ENCODE measurements around the gene NPIPB6. TPM values are rescaled to one million over a fixed set of nuclear protein-coding genes. Genes with fewer than 3 reads are reported as not detected.
A peak's percentile ranks its signal among the peaks of the same experiment; 100 is the strongest.

NPIPB6 gene
- total RNA-seq, 1 experiment from 2014 or later: 2.6 TPM

DNA sequence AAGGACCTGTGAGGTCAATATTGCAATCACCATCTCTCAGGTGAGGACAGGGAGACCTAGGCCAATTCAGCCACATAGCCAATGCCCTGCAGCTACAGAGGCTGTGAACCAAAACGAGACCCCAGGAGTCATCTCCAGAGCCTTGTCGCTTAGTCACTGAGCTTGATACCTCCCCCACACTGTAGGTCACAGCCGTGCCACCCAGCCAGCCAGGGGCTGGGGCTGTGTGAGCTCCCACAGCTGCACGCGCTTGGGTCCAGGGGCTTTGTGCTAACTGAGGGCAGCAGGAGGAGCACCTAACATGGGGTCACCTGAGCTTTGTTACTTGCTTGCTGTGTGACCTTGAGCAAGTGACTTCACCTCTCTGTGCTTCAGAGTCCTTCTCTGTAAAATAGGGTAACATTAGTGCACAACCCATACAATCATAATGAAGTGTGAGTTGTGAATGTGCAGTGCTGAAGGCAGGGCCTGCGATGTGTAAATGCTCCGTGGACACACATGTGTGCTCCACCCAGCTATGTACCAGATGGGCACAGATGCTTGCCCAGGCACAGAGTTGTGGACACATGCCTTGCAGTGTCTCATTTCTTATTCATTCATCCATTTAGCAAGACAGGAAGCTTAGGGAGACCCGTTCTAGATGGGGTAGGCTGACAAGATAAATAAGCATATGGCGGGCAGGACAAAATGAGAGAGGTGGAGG, 45.1 kb downstream of the NPIPB6 start:
- BruUV-seq (replicated peaks): no TSS peak
- Histone ChIP-seq H3K36me3 (ENCODE audit: insufficient read depth, low read length, poor library complexity, severe bottlenecking) (peaks cover 4% of the 10 kb centered on the region), H3K4me1 (ENCODE audit: insufficient read depth, low read length, poor library complexity, severe bottlenecking) (no peaks in the 10 kb centered on the region), H3K4me3 (ENCODE audit: low read depth, low read length, poor library complexity, severe bottlenecking) (no peak overlapping the region), H3K27ac (ENCODE audit: low read depth, low read length, poor library complexity, severe bottlenecking) (no peak overlapping the region), H3K27me3 (replicated peaks; ENCODE audit: insufficient read depth, low read depth, low read length, poor library complexity) (no peaks in the 10 kb centered on the region), H3K9me3 (ENCODE audit: low read depth, low read length, poor library complexity, severe bottlenecking) (no peaks in the 10 kb centered on the region)
- ChIA-PET POLR2A (ENCODE audit: low non-redundant PET) (no interaction called here), CTCF (no interaction called here)
- intact Hi-C loops (cut with micrococcal nuclease; ENCODE audit: unreplicated experiment): no loop called here
- no peak for DNase-seq (ENCODE audit: low spot score)
- TF ChIP-seq, protein P1, sequence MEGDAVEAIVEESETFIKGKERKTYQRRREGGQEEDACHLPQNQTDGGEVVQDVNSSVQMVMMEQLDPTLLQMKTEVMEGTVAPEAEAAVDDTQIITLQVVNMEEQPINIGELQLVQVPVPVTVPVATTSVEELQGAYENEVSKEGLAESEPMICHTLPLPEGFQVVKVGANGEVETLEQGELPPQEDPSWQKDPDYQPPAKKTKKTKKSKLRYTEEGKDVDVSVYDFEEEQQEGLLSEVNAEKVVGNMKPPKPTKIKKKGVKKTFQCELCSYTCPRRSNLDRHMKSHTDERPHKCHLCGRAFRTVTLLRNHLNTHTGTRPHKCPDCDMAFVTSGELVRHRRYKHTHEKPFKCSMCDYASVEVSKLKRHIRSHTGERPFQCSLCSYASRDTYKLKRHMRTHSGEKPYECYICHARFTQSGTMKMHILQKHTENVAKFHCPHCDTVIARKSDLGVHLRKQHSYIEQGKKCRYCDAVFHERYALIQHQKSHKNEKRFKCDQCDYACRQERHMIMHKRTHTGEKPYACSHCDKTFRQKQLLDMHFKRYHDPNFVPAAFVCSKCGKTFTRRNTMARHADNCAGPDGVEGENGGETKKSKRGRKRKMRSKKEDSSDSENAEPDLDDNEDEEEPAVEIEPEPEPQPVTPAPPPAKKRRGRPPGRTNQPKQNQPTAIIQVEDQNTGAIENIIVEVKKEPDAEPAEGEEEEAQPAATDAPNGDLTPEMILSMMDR (conservative IDR thresholded peaks at IDR 0.05; ENCODE audit: low read depth, low read length): no peak
- no peak for TF ChIP-seq EZH2 (IDR thresholded peaks at IDR 0.05; ENCODE audit: borderline replicate concordance, low read depth, low read length, poor library complexity, severe bottlenecking)

DNA sequence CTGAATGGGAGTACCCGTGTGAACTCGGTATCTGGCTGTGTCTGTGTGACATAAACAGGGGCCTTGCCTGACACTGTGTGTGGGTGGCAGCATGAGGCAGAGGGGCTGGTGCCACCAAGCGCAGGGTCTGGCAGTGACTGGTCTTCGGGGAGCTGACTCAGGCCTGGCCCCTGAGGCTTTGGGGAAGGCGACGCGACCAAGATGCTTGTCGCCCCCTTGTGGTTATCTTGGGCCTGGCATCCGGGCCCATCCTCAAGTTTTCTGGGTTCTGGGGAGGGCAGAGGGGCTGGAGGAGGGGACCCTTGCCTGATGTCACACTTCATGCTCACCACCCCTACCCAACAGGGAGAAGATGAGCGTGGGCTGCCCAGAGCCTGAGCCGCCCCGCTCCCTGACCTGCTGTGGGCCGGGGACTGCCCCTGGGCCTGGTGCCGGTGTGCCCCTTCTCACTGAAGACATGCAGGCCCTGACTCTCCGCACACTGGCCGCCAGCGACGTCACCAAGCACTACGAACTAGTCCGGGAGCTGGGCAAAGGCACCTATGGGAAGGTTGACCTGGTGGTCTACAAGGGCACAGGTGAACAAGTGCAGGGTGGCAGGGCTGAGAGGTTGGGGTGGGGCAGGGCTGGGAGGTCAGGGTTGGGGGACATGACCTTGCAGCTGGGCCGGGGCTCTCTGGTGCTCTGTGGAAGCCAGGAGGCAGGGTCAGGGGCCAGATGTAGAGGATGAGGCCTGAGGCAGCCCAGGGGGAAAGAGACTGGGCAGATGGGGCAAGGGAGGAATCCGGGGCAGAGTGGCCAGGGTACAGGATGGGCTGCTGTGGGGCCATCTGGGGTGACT, 46.0 kb downstream of the NPIPB6 start:
- intact Hi-C loops (cut with micrococcal nuclease; ENCODE audit: unreplicated experiment): loop anchor here (1.0 kb wide), 1 partner anchor 40 kb away; no protein-coding TSS in a partner anchor
- Histone ChIP-seq H3K36me3 (ENCODE audit: insufficient read depth, low read length, poor library complexity, severe bottlenecking) (peaks cover 4% of the 10 kb centered on the region), H3K27ac (ENCODE audit: low read depth, low read length, poor library complexity, severe bottlenecking) (no peak overlapping the region), H3K9me3 (ENCODE audit: low read depth, low read length, poor library complexity, severe bottlenecking) (no peaks in the 10 kb centered on the region), H3K4me1 (ENCODE audit: insufficient read depth, low read length, poor library complexity, severe bottlenecking) (no peaks in the 10 kb centered on the region), H3K27me3 (replicated peaks; ENCODE audit: insufficient read depth, low read depth, low read length, poor library complexity) (no peaks in the 10 kb centered on the region), H3K4me3 (ENCODE audit: low read depth, low read length, poor library complexity, severe bottlenecking) (no peak overlapping the region)
- POLR2A ChIA-PET (ENCODE audit: low non-redundant PET): no interaction called here
- peak; percentile 69 for DNase-seq (ENCODE audit: low spot score)
- TF ChIP-seq EZH2 (IDR thresholded peaks at IDR 0.05; ENCODE audit: borderline replicate concordance, low read depth, low read length, poor library complexity, severe bottlenecking): no peak
- TF ChIP-seq, protein P1 (conservative IDR thresholded peaks at IDR 0.05; ENCODE audit: low read depth, low read length): peak; percentile 91
- CTCF ChIA-PET: interaction anchor here (1.0 to 1.2 kb wide), 4 partner anchors 19 to 39 kb away, joined by 4 to 12 read pairs (median 5); no protein-coding TSS in a partner anchor
- no TSS peak for BruUV-seq (replicated peaks)

DNA sequence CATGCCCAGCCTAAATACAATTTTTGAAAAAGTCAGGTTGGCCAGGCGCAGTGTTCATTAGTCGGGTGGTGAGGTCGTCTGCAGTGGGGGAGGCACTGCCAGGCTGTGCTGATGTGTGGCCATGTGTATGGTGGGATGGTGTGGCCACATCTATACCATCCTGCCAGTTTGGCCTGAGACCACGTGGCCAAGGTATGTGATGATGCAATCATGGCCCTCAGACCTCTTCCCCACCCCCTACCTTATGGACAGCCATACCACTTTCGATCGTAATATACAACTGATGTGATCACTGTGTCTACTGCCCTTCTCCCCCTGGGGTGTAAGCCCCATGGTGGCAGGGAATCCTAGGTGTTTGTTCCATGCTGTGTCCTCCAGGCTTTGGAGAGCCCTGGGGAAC, 47.3 kb downstream of the NPIPB6 start:
- no TSS peak for BruUV-seq (replicated peaks)

More for the DNA sequence above, 47.3 kb downstream of the NPIPB6 start:
- no peaks in the 10 kb centered on the region for H3K27me3 ChIP-seq (replicated peaks; ENCODE audit: insufficient read depth, low read depth, low read length, poor library complexity)
- no peak for DNase-seq (ENCODE audit: low spot score)
- intact Hi-C loops (cut with micrococcal nuclease; ENCODE audit: unreplicated experiment): no loop called here
- H3K4me1 ChIP-seq (ENCODE audit: insufficient read depth, low read length, poor library complexity, severe bottlenecking): no peaks in the 10 kb centered on the region
- CTCF ChIA-PET: interaction anchor here (0.6 to 0.7 kb wide), 2 partner anchors 18 to 37 kb away, joined by 4 to 5 read pairs; no protein-coding TSS in a partner anchor
- H3K4me3 ChIP-seq (ENCODE audit: low read depth, low read length, poor library complexity, severe bottlenecking): no peak overlapping the region
- H3K27ac ChIP-seq (ENCODE audit: low read depth, low read length, poor library complexity, severe bottlenecking): no peak overlapping the region
- no peaks in the 10 kb centered on the region for H3K9me3 ChIP-seq (ENCODE audit: low read depth, low read length, poor library complexity, severe bottlenecking)
- TF ChIP-seq, protein P1 (conservative IDR thresholded peaks at IDR 0.05; ENCODE audit: low read depth, low read length): no peak
- TF ChIP-seq EZH2 (IDR thresholded peaks at IDR 0.05; ENCODE audit: borderline replicate concordance, low read depth, low read length, poor library complexity, severe bottlenecking): no peak
- peaks cover 4% of the 10 kb centered on the region for H3K36me3 ChIP-seq (ENCODE audit: insufficient read depth, low read length, poor library complexity, severe bottlenecking)
- POLR2A ChIA-PET (ENCODE audit: low non-redundant PET): no interaction called here
